HEK293 (cell line): ENCODE results near the gene CORO1C.

Source experiments
- CTCF ChIA-PET: fragments of 350-600 bp; formaldehyde crosslinking; extraction: SDS; loops from one replicate; lab custom pipeline; 2021; ENCODE audit warnings: antibody characterized with exemption; lab: Yijun Ruan, JAX
- POLR2A ChIA-PET: fragments of 300-600 bp; formaldehyde crosslinking; extraction: SDS; loops from one replicate; lab custom pipeline; 2020; ENCODE audit warnings: antibody characterized with exemption, inconsistent platforms; lab: Yijun Ruan, JAX
- H3K27ac ChIP-seq: fragments of 200-500 bp; sonication (Bioruptor generic); 2 replicates; pipeline ENCODE4 v1.5.1; 2014; ENCODE audit warnings: low read depth, low read length, control low read depth, inconsistent platforms; ENCODE audit errors: extremely low read depth
- H3K36me3 ChIP-seq, 2 experiments: fragments of 200-500 bp in 1 of 2; sonication (Bioruptor generic) in 1 of 2; 1 replicate in 1 of 2; 2 replicates in 1 of 2; pipeline ENCODE4 v1.5.1; 2014 to 2017; ENCODE audit warnings: inconsistent platforms in 2 of 2, low read length in 2 of 2; ENCODE audit not compliant: control insufficient read depth in 2 of 2, insufficient read depth in 1 of 2
- H3K4me1 ChIP-seq: fragments of 200-500 bp; sonication (Bioruptor generic); 2 replicates; pipeline ENCODE4 v1.5.1; 2014; ENCODE audit warnings: mild to moderate bottlenecking, low read length, inconsistent platforms; ENCODE audit not compliant: control insufficient read depth, insufficient read depth
- H3K4me3 ChIP-seq: 2 replicates; pipeline ENCODE4 v1.5.1; 2011; ENCODE audit warnings: low read depth, mild to moderate bottlenecking, control low read depth, low read length, moderate library complexity
- H3K9me3 ChIP-seq: fragments of 200-500 bp; sonication (Bioruptor generic); 2 replicates; pipeline ENCODE4 v1.5.1; 2014; ENCODE audit warnings: low read depth, low read length, inconsistent platforms; ENCODE audit not compliant: control insufficient read depth, insufficient read depth
- EGR2 ChIP-seq: fragments of 450-650 bp; formaldehyde crosslinking; IDR thresholded peaks from 2 replicates; pipeline ENCODE4 v1.5.1; 2016; ENCODE audit warnings: low read depth, missing biosample characterization, missing genetic modification characterization
- KLF8 ChIP-seq: fragments of 450-650 bp; formaldehyde crosslinking; IDR thresholded peaks from 2 replicates; pipeline ENCODE4 v1.5.1; 2016; ENCODE audit warnings: missing biosample characterization, missing genetic modification characterization
- KLF9 ChIP-seq: fragments of 450-650 bp; formaldehyde crosslinking; IDR thresholded peaks from 2 replicates; pipeline ENCODE4 v1.5.1; 2016; ENCODE audit warnings: missing biosample characterization, missing genetic modification characterization, low read depth
- OSR2 ChIP-seq: fragments of 450-650 bp; formaldehyde crosslinking; IDR thresholded peaks from 2 replicates; pipeline ENCODE4 v1.5.1; 2016; ENCODE audit warnings: missing biosample characterization, missing genetic modification characterization
- PRDM10 ChIP-seq: fragments of 450-650 bp; formaldehyde crosslinking; IDR thresholded peaks from 2 replicates; pipeline ENCODE4 v1.5.1; 2016; ENCODE audit warnings: missing biosample characterization, missing genetic modification characterization
- PRDM6 ChIP-seq: fragments of 450-650 bp; formaldehyde crosslinking; IDR thresholded peaks from 2 replicates; pipeline ENCODE4 v1.5.1; 2017; ENCODE audit warnings: missing biosample characterization, missing genetic modification characterization
- SP3 ChIP-seq: fragments of 450-650 bp; formaldehyde crosslinking; IDR thresholded peaks from 2 replicates; pipeline ENCODE4 v1.5.1; 2016; ENCODE audit warnings: missing biosample characterization, missing genetic modification characterization
- SP7 ChIP-seq: fragments of 450-650 bp; formaldehyde crosslinking; IDR thresholded peaks from 2 replicates; pipeline ENCODE4 v1.5.1; 2016; ENCODE audit warnings: missing biosample characterization, missing genetic modification characterization
- ZBTB26 ChIP-seq: fragments of 450-650 bp; formaldehyde crosslinking; optimal IDR thresholded peaks from 2 replicates; pipeline ENCODE3; 2016; ENCODE audit warnings: missing biosample characterization, mild to moderate bottlenecking, missing genetic modification characterization
- ZBTB44 ChIP-seq: fragments of 450-650 bp; IDR thresholded peaks from 2 replicates; pipeline ENCODE4 v1.5.1; 2018; ENCODE audit warnings: missing biosample characterization, mild to moderate bottlenecking, missing genetic modification characterization
- ZBTB48 ChIP-seq: fragments of 450-650 bp; formaldehyde crosslinking; IDR thresholded peaks from 2 replicates; pipeline ENCODE4 v1.5.1; 2016; ENCODE audit warnings: missing biosample characterization, missing genetic modification characterization
- ZFP69B ChIP-seq: fragments of 450-650 bp; formaldehyde crosslinking; IDR thresholded peaks from 2 replicates; pipeline ENCODE4 v1.5.1; 2016; ENCODE audit warnings: missing biosample characterization, missing genetic modification characterization
- ZNF169 ChIP-seq: fragments of 450-650 bp; formaldehyde crosslinking; IDR thresholded peaks from 2 replicates; pipeline ENCODE4 v1.5.1; 2016; ENCODE audit warnings: missing biosample characterization, missing genetic modification characterization
- ZNF341 ChIP-seq: fragments of 450-650 bp; formaldehyde crosslinking; IDR thresholded peaks from 2 replicates; pipeline ENCODE4; 2016; ENCODE audit warnings: low read depth, missing biosample characterization, missing genetic modification characterization
- ZNF37A ChIP-seq: fragments of 450-650 bp; IDR thresholded peaks from 2 replicates; pipeline ENCODE4 v1.5.1; 2018; ENCODE audit warnings: missing biosample characterization, missing genetic modification characterization
- ZNF398 ChIP-seq: fragments of 450-650 bp; formaldehyde crosslinking; IDR thresholded peaks from 2 replicates; pipeline ENCODE4 v1.5.1; 2017; ENCODE audit warnings: missing biosample characterization, missing genetic modification characterization
- ZNF48 ChIP-seq: fragments of 450-650 bp; formaldehyde crosslinking; IDR thresholded peaks from 2 replicates; pipeline ENCODE4 v1.5.1; 2016; ENCODE audit warnings: missing biosample characterization, missing genetic modification characterization
- ZNF529 ChIP-seq: fragments of 450-650 bp; formaldehyde crosslinking; IDR thresholded peaks from 2 replicates; pipeline ENCODE4 v1.5.1; 2017; ENCODE audit warnings: missing genetic modification characterization, missing biosample characterization; ENCODE audit not compliant: insufficient replicate concordance
- ZNF596 ChIP-seq: fragments of 450-650 bp; IDR thresholded peaks from 2 replicates; pipeline ENCODE4 v1.5.0; 2018; ENCODE audit warnings: missing biosample characterization, mild to moderate bottlenecking, missing genetic modification characterization, moderate library complexity
- ZNF626 ChIP-seq: fragments of 450-650 bp; sonication (Bioruptor Pico); formaldehyde crosslinking; IDR thresholded peaks from 2 replicates; pipeline ENCODE4 v1.5.1; 2018; ENCODE audit warnings: missing biosample characterization, missing genetic modification characterization, inconsistent platforms
- ZNF639 ChIP-seq: fragments of 450-650 bp; formaldehyde crosslinking; IDR thresholded peaks from 2 replicates; pipeline ENCODE4 v1.5.1; 2016; ENCODE audit warnings: missing biosample characterization, missing genetic modification characterization
- ZNF768 ChIP-seq: fragments of 450-650 bp; formaldehyde crosslinking; IDR thresholded peaks from 2 replicates; pipeline ENCODE4 v1.5.1; 2018; ENCODE audit warnings: missing biosample characterization, mild to moderate bottlenecking, missing genetic modification characterization
- ZNF777 ChIP-seq: fragments of 450-650 bp; formaldehyde crosslinking; IDR thresholded peaks from 2 replicates; pipeline ENCODE4 v1.5.1; 2017; ENCODE audit warnings: missing biosample characterization, missing genetic modification characterization, borderline replicate concordance
- ZNF843 ChIP-seq: fragments of 450-650 bp; formaldehyde crosslinking; IDR thresholded peaks from 2 replicates; pipeline ENCODE4 v1.5.1; 2016; ENCODE audit warnings: missing biosample characterization, missing genetic modification characterization
- ZXDB ChIP-seq: fragments of 450-650 bp; formaldehyde crosslinking; IDR thresholded peaks from 2 replicates; pipeline ENCODE4 v1.5.1; 2016; ENCODE audit warnings: missing biosample characterization, missing genetic modification characterization

CORO1C gene

GRCh38 chr12:108731105-108731865, at the start of gene CORO1C:
TSS of gene CORO1C (minus strand) at chr12:108731518. CDS start at chr12:108701318, 30,200 bp downstream.
- POLR2A ChIA-PET, result interaction anchor here (0.6 to 1.4 kb wide), 13 partner anchors 14 to 177 kb away, joined by 3 to 20 read pairs (median 6); partner anchors contain the start of gene ISCU
- no peaks in the 10 kb centered on the region for H3K9me3 ChIP-seq
- CTCF ChIA-PET, result interaction anchor here (0.7 to 1.5 kb wide), 4 partner anchors 16 to 73 kb away, joined by 3 to 7 read pairs (median 4); no protein-coding TSS in a partner anchor
- peak within 1 kb of the TSS; percentile 89 for H3K27ac ChIP-seq
- peak within 1 kb of the TSS; percentile 65 for H3K4me3 ChIP-seq
- peaks cover 22% of the 10 kb centered on the region for H3K4me1 ChIP-seq
- no peaks in the 10 kb centered on the region for H3K36me3 ChIP-seq
- TF ChIP-seq ZNF529, result no peak
- no peak for TF ChIP-seq ZNF626
- TF ChIP-seq PRDM10 (tag by site-specific recombination), result no peak
- peak; percentile 15; the same call in 1 of the 2 replicates for TF ChIP-seq ZNF398 (tag by site-specific recombination)
- peak; percentile 99 for TF ChIP-seq KLF9 (tag by site-specific recombination)
- peak; percentile 91 for TF ChIP-seq EGR2 (tag by site-specific recombination)
- peak; percentile 30; the same call in 1 of the 2 replicates for TF ChIP-seq ZNF596
- no peak for TF ChIP-seq ZNF169 (tag by site-specific recombination)
- 0 out of 2 replicates have a peak, but pooled peaks have one; percentile 3 for TF ChIP-seq ZNF777
- no peak for TF ChIP-seq OSR2 (tag by site-specific recombination)
- peak; percentile 50 for TF ChIP-seq SP7 (tag by site-specific recombination)
- TF ChIP-seq SP3 (tag by site-specific recombination), result peak; percentile 95; the same call in 1 of the 2 replicates
- peak; percentile 54; the same call in 1 of the 2 replicates for TF ChIP-seq ZBTB44 (tag by site-specific recombination)
- TF ChIP-seq PRDM6 (tag by site-specific recombination), result no peak
- no peak for TF ChIP-seq ZNF341 (tag by site-specific recombination)
- no peak for TF ChIP-seq ZNF48 (tag by site-specific recombination)
- TF ChIP-seq ZNF768, result no peak
- peak; percentile 85 for TF ChIP-seq KLF8 (tag by site-specific recombination)
- 0 out of 2 replicates have a peak, but pooled peaks have one; percentile 13 for TF ChIP-seq ZNF37A (tag by site-specific recombination)
- TF ChIP-seq ZBTB26 (tag by site-specific recombination), result peak; percentile 88
- peak; percentile 50; the same call in 1 of the 2 replicates for TF ChIP-seq ZXDB (tag by site-specific recombination)
- TF ChIP-seq ZNF843 (tag by site-specific recombination), result peak; percentile 17; the same call in 1 of the 2 replicates
- TF ChIP-seq ZFP69B, result 0 out of 2 replicates have a peak, but pooled peaks have one; percentile 36
- TF ChIP-seq ZNF639 (tag by site-specific recombination), result peak; percentile 41; the same call in 1 of the 2 replicates
- TF ChIP-seq ZBTB48, result peak; percentile 60; the same call in 1 of the 2 replicates
